Gastrocnemius medialis (tissue), 4 donors: ENCODE results near the gene TIPARP.

ENCODE experiments used
- POLR2A ChIP-seq, 2 donors: fragments of 450-650 bp; IDR thresholded peaks; one replicate each; pipeline ENCODE4 v1.6.1; 2017; ENCODE audit warnings: antibody characterized with exemption in 2 of 2, mild to moderate bottlenecking in 2 of 2, moderate library complexity in 2 of 2
- TF ChIP-seq, protein P1 (sequence below), 5 experiments: fragments of 450-650 bp in 3 of 5; fragments of 200-600 bp in 2 of 5; sonication (generic) in 2 of 5; IDR thresholded peaks in 4 of 5; conservative IDR thresholded peaks in 1 of 5; 1 replicate in 4 of 5; 2 replicates in 1 of 5; pipeline ENCODE4 v1.5.1; 2016 to 2019; ENCODE audit warnings: antibody characterized with exemption in 5 of 5, mild to moderate bottlenecking in 3 of 5, moderate library complexity in 3 of 5

DNA sequence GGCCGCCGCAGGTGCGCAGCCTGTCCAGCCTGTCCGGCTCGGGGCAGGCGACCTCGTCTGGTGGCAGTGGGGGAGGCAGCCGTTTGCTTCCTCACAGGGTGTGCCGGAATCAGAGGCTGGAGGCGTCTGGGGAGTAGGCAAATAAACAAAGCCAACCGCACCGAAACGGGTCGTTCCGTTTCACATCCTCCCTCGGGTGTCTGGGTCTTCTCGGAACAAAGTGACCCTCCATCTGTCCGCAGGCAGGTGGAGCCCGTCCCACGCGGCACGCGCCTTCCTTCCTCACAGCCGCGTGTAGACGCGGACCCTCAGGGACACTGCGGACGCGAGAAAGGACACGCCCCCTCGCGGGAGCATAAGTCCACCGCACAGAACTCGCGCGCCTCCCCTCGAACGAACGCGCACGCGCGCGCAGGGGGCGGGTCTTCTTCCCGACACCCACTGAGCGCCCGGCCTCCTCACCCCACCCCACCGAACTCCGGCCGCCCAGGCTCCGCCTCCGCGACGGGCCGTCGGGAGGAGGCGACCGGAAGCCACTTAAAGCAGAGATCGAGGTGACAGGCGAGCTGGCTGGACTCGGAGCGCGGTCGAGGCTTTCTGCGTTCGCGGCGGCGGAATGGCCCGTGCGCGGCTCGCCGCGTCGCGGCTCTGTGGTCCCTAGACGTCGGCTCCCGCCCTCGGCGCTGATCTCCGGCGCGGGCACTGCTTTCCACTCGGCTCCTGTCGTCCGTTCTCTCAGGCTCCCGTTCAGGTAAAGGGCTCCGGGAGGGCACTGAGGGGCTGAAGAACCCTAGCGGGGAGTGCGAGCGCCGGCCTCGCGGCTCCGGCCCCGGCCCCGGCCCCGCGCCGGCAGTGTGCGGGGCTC, at the start of gene TIPARP:
- TF ChIP-seq POLR2A (IDR thresholded peaks at IDR 0.05), result peak; percentile 98 to 99
- TF ChIP-seq, protein P1, sequence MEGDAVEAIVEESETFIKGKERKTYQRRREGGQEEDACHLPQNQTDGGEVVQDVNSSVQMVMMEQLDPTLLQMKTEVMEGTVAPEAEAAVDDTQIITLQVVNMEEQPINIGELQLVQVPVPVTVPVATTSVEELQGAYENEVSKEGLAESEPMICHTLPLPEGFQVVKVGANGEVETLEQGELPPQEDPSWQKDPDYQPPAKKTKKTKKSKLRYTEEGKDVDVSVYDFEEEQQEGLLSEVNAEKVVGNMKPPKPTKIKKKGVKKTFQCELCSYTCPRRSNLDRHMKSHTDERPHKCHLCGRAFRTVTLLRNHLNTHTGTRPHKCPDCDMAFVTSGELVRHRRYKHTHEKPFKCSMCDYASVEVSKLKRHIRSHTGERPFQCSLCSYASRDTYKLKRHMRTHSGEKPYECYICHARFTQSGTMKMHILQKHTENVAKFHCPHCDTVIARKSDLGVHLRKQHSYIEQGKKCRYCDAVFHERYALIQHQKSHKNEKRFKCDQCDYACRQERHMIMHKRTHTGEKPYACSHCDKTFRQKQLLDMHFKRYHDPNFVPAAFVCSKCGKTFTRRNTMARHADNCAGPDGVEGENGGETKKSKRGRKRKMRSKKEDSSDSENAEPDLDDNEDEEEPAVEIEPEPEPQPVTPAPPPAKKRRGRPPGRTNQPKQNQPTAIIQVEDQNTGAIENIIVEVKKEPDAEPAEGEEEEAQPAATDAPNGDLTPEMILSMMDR (IDR thresholded peaks at IDR 0.05 in 4 of 5, conservative IDR thresholded peaks at IDR 0.05 in 1 of 5), result peak; percentile 63 to 87 (median 84)
